H1 (cell line): ENCODE data around the gene ZNF337. TPM values are rescaled to one million over a fixed set of nuclear protein-coding genes. Genes with fewer than 3 reads are reported as not detected.

Source experiments
- HDAC6 ChIP-seq: IDR thresholded peaks from one replicate; pipeline ENCODE4 v1.7.1; 2012; ENCODE audit warnings: low read depth, mild to moderate bottlenecking, inconsistent platforms, low read length, moderate library complexity
- JUN ChIP-seq: IDR thresholded peaks from 2 replicates; pipeline ENCODE4 v1.6.1; 2011; ENCODE audit warnings: low read depth, mild to moderate bottlenecking, improper control_type of control experiment, low read length
- KDM5A ChIP-seq: fragments of 200-600 bp; IDR thresholded peaks from 2 replicates; pipeline ENCODE4 v1.7.1; 2012; ENCODE audit warnings: mild to moderate bottlenecking, low read length, inconsistent platforms, mixed read lengths
- RFX5 ChIP-seq: IDR thresholded peaks from 2 replicates; pipeline ENCODE4 v1.6.1; 2011; ENCODE audit warnings: low read depth, low read length, improper control_type of control experiment, borderline replicate concordance
- SIX5 ChIP-seq: IDR thresholded peaks from 2 replicates; pipeline ENCODE4 v1.6.1; 2011; ENCODE audit warnings: mild to moderate bottlenecking, low read depth, low read length
- TAF1 ChIP-seq: IDR thresholded peaks from 2 replicates; pipeline ENCODE4 v1.6.1; 2011; ENCODE audit warnings: mild to moderate bottlenecking, low read depth, low read length
- polyA plus RNA-seq, 7 experiments: library from polyadenylated mRNA; depleted of rRNA in 3 of 7; stranded (reverse) in 5 of 7; unstranded in 2 of 7; fragments of >200 nt in 5 of 7; fragments of 200-250 nt in 2 of 7; gene quantifications; 1 replicate in 5 of 7; 2 replicates in 1 of 7; 4 replicates in 1 of 7; pipeline versions ENCODE4 v1.2.1 to v1.2.3, GENCODE V29; 2011 to 2013; ENCODE audit warnings: missing spikeins in 2 of 7, mixed read lengths in 2 of 7
- total RNA-seq: library from RNA; stranded (reverse); fragmentation: NEBNext Ultra II Directional; extraction: Animal tissue kit (Norgen Biotek cat#: 25700); gene quantifications from 2 replicates; pipeline ENCODE4 v1.2.1, GENCODE V29; 2021
- TF ChIP-seq, protein P1 (sequence below): fragments of 300-600 bp; sonication (generic); IDR thresholded peaks from 2 replicates; pipeline ENCODE4 v1.7.1; 2012; ENCODE audit warnings: low read length, moderate library complexity, mild to moderate bottlenecking, inconsistent platforms; ENCODE audit not compliant: insufficient replicate concordance

ZNF337 gene
- total and polyA plus RNA-seq, 2 of the 8 experiments (the other 6 are each of a cell fraction or from before 2014, with no cell fraction given), result 2.8 to 6.6 TPM

DNA sequence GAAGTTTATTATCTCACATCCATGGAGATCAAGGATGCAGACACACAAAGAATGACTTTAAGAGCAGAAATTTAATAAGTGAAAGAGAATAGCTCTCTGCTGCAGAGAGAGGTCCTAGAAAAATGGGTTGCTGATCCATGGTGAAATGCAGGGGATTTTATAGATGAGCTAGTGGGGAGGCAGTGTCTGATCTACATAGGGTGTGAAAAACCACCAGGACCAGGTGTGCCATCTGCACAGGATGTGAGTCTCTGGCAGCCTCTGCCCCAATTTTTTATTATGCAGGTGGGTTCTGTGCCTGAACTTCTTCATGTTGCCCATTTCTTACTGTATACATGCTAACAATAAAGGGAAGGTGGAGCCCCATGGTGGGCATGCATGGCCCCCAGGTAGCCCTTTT, 52.9 kb downstream of the ZNF337 start (continued):
- TF ChIP-seq, protein P1, sequence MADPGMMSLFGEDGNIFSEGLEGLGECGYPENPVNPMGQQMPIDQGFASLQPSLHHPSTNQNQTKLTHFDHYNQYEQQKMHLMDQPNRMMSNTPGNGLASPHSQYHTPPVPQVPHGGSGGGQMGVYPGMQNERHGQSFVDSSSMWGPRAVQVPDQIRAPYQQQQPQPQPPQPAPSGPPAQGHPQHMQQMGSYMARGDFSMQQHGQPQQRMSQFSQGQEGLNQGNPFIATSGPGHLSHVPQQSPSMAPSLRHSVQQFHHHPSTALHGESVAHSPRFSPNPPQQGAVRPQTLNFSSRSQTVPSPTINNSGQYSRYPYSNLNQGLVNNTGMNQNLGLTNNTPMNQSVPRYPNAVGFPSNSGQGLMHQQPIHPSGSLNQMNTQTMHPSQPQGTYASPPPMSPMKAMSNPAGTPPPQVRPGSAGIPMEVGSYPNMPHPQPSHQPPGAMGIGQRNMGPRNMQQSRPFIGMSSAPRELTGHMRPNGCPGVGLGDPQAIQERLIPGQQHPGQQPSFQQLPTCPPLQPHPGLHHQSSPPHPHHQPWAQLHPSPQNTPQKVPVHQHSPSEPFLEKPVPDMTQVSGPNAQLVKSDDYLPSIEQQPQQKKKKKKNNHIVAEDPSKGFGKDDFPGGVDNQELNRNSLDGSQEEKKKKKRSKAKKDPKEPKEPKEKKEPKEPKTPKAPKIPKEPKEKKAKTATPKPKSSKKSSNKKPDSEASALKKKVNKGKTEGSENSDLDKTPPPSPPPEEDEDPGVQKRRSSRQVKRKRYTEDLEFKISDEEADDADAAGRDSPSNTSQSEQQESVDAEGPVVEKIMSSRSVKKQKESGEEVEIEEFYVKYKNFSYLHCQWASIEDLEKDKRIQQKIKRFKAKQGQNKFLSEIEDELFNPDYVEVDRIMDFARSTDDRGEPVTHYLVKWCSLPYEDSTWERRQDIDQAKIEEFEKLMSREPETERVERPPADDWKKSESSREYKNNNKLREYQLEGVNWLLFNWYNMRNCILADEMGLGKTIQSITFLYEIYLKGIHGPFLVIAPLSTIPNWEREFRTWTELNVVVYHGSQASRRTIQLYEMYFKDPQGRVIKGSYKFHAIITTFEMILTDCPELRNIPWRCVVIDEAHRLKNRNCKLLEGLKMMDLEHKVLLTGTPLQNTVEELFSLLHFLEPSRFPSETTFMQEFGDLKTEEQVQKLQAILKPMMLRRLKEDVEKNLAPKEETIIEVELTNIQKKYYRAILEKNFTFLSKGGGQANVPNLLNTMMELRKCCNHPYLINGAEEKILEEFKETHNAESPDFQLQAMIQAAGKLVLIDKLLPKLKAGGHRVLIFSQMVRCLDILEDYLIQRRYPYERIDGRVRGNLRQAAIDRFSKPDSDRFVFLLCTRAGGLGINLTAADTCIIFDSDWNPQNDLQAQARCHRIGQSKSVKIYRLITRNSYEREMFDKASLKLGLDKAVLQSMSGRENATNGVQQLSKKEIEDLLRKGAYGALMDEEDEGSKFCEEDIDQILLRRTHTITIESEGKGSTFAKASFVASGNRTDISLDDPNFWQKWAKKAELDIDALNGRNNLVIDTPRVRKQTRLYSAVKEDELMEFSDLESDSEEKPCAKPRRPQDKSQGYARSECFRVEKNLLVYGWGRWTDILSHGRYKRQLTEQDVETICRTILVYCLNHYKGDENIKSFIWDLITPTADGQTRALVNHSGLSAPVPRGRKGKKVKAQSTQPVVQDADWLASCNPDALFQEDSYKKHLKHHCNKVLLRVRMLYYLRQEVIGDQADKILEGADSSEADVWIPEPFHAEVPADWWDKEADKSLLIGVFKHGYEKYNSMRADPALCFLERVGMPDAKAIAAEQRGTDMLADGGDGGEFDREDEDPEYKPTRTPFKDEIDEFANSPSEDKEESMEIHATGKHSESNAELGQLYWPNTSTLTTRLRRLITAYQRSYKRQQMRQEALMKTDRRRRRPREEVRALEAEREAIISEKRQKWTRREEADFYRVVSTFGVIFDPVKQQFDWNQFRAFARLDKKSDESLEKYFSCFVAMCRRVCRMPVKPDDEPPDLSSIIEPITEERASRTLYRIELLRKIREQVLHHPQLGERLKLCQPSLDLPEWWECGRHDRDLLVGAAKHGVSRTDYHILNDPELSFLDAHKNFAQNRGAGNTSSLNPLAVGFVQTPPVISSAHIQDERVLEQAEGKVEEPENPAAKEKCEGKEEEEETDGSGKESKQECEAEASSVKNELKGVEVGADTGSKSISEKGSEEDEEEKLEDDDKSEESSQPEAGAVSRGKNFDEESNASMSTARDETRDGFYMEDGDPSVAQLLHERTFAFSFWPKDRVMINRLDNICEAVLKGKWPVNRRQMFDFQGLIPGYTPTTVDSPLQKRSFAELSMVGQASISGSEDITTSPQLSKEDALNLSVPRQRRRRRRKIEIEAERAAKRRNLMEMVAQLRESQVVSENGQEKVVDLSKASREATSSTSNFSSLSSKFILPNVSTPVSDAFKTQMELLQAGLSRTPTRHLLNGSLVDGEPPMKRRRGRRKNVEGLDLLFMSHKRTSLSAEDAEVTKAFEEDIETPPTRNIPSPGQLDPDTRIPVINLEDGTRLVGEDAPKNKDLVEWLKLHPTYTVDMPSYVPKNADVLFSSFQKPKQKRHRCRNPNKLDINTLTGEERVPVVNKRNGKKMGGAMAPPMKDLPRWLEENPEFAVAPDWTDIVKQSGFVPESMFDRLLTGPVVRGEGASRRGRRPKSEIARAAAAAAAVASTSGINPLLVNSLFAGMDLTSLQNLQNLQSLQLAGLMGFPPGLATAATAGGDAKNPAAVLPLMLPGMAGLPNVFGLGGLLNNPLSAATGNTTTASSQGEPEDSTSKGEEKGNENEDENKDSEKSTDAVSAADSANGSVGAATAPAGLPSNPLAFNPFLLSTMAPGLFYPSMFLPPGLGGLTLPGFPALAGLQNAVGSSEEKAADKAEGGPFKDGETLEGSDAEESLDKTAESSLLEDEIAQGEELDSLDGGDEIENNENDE, result no peak
- TF ChIP-seq SIX5 (no peak), RFX5 (no peak), KDM5A (no peak), TAF1 (no peak), JUN (no peak), HDAC6 (no peak)
